SK-N-SH (cell line): Measurements from ENCODE around the gene OXSM. TPM values are rescaled to one million over a fixed set of nuclear protein-coding genes. Genes with fewer than 3 reads are reported as not detected.

Source experiments
- CTCF ChIA-PET: fragments of 300-600, 350-600 bp; formaldehyde crosslinking; extraction: SDS; loops from one replicate; lab custom pipeline; 2021; lab: Yijun Ruan, JAX
- POLR2A ChIA-PET: fragments of 350-600 bp; sonication (Branson Sonifier 250); formaldehyde crosslinking; extraction: SDS; loops from one replicate; lab custom pipeline; 2020; ENCODE audit warnings: antibody characterized with exemption, inconsistent platforms; lab: Yijun Ruan, JAX
- DNase-seq: peaks from one replicate; pipeline ENCODE4 v3.0.0; 2012
- H2AFZ ChIP-seq: fragments of 200-600 bp; sonication (generic); 2 replicates; pipeline ENCODE4 v1.8.1; 2016; ENCODE audit warnings: antibody characterized with exemption, mild to moderate bottlenecking, low read depth
- H3F3A ChIP-seq: fragments of 200-600 bp; sonication (generic); replicated peaks from 2 replicates; pipeline ENCODE3; 2016; ENCODE audit warnings: antibody characterized with exemption, mild to moderate bottlenecking; ENCODE audit not compliant: insufficient read depth
- H3K27ac ChIP-seq, 2 experiments: fragments of 200-500 bp in 1 of 2; fragments of 200-600 bp in 1 of 2; sonication (Bioruptor generic) in 1 of 2; sonication (generic), shearing (Covaris generic) in 1 of 2; 2 replicates each; pipeline versions ENCODE4 v1.5.1 to v1.6.1; 2014 to 2016; ENCODE audit warnings: low read depth in 2 of 2, inconsistent platforms in 1 of 2, low read length in 1 of 2, mild to moderate bottlenecking in 1 of 2, mixed read lengths in 1 of 2
- H3K27me3 ChIP-seq: fragments of 200-600 bp; sonication (generic), shearing (Covaris generic); 2 replicates; pipeline ENCODE4 v1.6.1; 2016; ENCODE audit warnings: mixed run types; ENCODE audit not compliant: insufficient read depth
- H3K36me3 ChIP-seq, 2 experiments: fragments of 200-500 bp in 1 of 2; fragments of 200-600 bp in 1 of 2; sonication (Bioruptor generic) in 1 of 2; sonication (generic) in 1 of 2; replicated peaks in 1 of 2; 2 replicates each; pipeline versions ENCODE3 to v1.5.1; 2014 to 2016; ENCODE audit warnings: low read length in 1 of 2, mild to moderate bottlenecking in 1 of 2; ENCODE audit not compliant: insufficient read depth in 2 of 2, control insufficient read depth in 1 of 2
- H3K4me1 ChIP-seq, 2 experiments: fragments of 200-500 bp in 1 of 2; fragments of 200-600 bp in 1 of 2; sonication (Bioruptor generic) in 1 of 2; sonication (generic), shearing (Covaris generic) in 1 of 2; 2 replicates each; pipeline versions ENCODE4 v1.5.1 to v1.6.1; 2014 to 2016; ENCODE audit warnings: low read depth in 1 of 2, low read length in 1 of 2, mixed run types in 1 of 2; ENCODE audit not compliant: insufficient read depth in 2 of 2, control insufficient read depth in 1 of 2
- H3K4me2 ChIP-seq: fragments of 200-600 bp; sonication (generic), shearing (Covaris generic); 2 replicates; pipeline ENCODE4 v1.6.1; 2017; ENCODE audit warnings: mixed run types
- H3K4me3 ChIP-seq, 2 experiments: fragments of 200-500 bp in 1 of 2; fragments of 200-600 bp in 1 of 2; sonication (Bioruptor generic) in 1 of 2; sonication (generic), shearing (Covaris generic) in 1 of 2; 2 replicates each; pipeline versions ENCODE4 v1.5.1 to v1.8.1; 2014 to 2016; ENCODE audit warnings: low read depth in 2 of 2, inconsistent platforms in 1 of 2, low read length in 1 of 2, mild to moderate bottlenecking in 1 of 2, mixed read lengths in 1 of 2, moderate library complexity in 1 of 2
- H3K79me2 ChIP-seq: fragments of 200-600 bp; sonication (generic); 2 replicates; pipeline ENCODE4 v1.8.1; 2017; ENCODE audit warnings: mild to moderate bottlenecking; ENCODE audit not compliant: insufficient read depth
- H3K9ac ChIP-seq: fragments of 200-600 bp; sonication (generic); 2 replicates; pipeline ENCODE4 v1.6.1; 2017; ENCODE audit warnings: mixed run types
- H3K9me2 ChIP-seq: fragments of 200-600 bp; sonication (generic); 2 replicates; pipeline ENCODE4 v1.6.1; 2017; ENCODE audit warnings: mixed run types
- H3K9me3 ChIP-seq: fragments of 200-600 bp; sonication (generic); 2 replicates; pipeline ENCODE4 v1.6.1; 2017; ENCODE audit warnings: mixed run types, mild to moderate bottlenecking, moderate library complexity
- H4K20me1 ChIP-seq: fragments of 200-600 bp; sonication (generic); 2 replicates; pipeline ENCODE4 v1.6.1; 2017; ENCODE audit warnings: mild to moderate bottlenecking, mixed run types; ENCODE audit not compliant: insufficient read depth
- CHD2 ChIP-seq: fragments of 150-350 bp; IDR thresholded peaks from 2 replicates; pipeline ENCODE4 v1.6.1; 2018; ENCODE audit warnings: low read length; ENCODE audit not compliant: partially characterized antibody
- CTCF ChIP-seq: fragments of 200-600 bp; sonication (generic); IDR thresholded peaks from 2 replicates; pipeline ENCODE4 v1.6.1; 2017; ENCODE audit warnings: antibody characterized with exemption, mild to moderate bottlenecking, moderate library complexity
- ELF1 ChIP-seq: IDR thresholded peaks from 2 replicates; pipeline ENCODE4 v1.4.0; 2012
- EP300 ChIP-seq, 2 experiments: IDR thresholded peaks; 2 replicates each; pipeline versions ENCODE4 v1.4.0 to v1.6.1; 2012; ENCODE audit warnings: borderline replicate concordance in 1 of 2, low read depth in 1 of 2, low read length in 1 of 2
- FOSL2 ChIP-seq: IDR thresholded peaks from 2 replicates; pipeline ENCODE4 v1.4.0; 2012; ENCODE audit warnings: low read depth, mild to moderate bottlenecking, moderate library complexity, borderline replicate concordance
- FOXJ3 ChIP-seq: sonication (generic); formaldehyde crosslinking; IDR thresholded peaks from 2 replicates; pipeline ENCODE4 v1.5.1; 2020; ENCODE audit warnings: mild to moderate bottlenecking, missing genetic modification reagents
- FOXM1 ChIP-seq: IDR thresholded peaks from 2 replicates; pipeline ENCODE4 v1.4.0; 2012; ENCODE audit warnings: low read depth, mild to moderate bottlenecking
- GABPA ChIP-seq: IDR thresholded peaks from 2 replicates; pipeline ENCODE4 v1.4.0; 2012; ENCODE audit warnings: low read depth, mild to moderate bottlenecking
- IRF3 ChIP-seq: fragments of 150-350 bp; IDR thresholded peaks from 2 replicates; pipeline ENCODE4 v1.6.1; 2016; ENCODE audit warnings: mild to moderate bottlenecking, low read depth, low read length
- JUND ChIP-seq: IDR thresholded peaks from 2 replicates; pipeline ENCODE4 v1.4.0; 2012
- MEF2A ChIP-seq: IDR thresholded peaks from 2 replicates; pipeline ENCODE4 v1.4.0; 2012; ENCODE audit warnings: low read depth, borderline replicate concordance
- MXI1 ChIP-seq: IDR thresholded peaks from 2 replicates; pipeline ENCODE4 v1.6.1; 2012; ENCODE audit warnings: mild to moderate bottlenecking, low read depth, low read length, improper control_type of control experiment
- POLR2AphosphoS5 ChIP-seq: IDR thresholded peaks from 2 replicates; pipeline ENCODE4 v1.6.1; 2012; ENCODE audit warnings: low read depth, low read length
- RCOR1 ChIP-seq: fragments of 150-350 bp; IDR thresholded peaks from 2 replicates; pipeline ENCODE4 v1.6.1; 2017; ENCODE audit warnings: antibody characterized with exemption, low read length
- TAF1 ChIP-seq: IDR thresholded peaks from 2 replicates; pipeline ENCODE4 v1.6.1; 2012; ENCODE audit warnings: low read depth, mild to moderate bottlenecking, low read length, moderate library complexity, borderline replicate concordance
- YY1 ChIP-seq: IDR thresholded peaks from 2 replicates; pipeline ENCODE4 v1.4.0; 2012; ENCODE audit warnings: low read depth, mild to moderate bottlenecking
- WGBS: methylation state at CpG from one replicate; pipeline ENCODE4 v1.1.6; 2017; ENCODE audit warnings: low lambda C conversion rate; 5-methylcytosine and 5-hydroxymethylcytosine counted together
- polyA plus RNA-seq, 3 experiments: library from polyadenylated mRNA; depleted of rRNA; stranded (reverse); fragments of >200 nt; gene quantifications; 2 replicates each; pipeline ENCODE4 v1.2.3, GENCODE V29; 2012
- TF ChIP-seq, protein P1 (sequence below): IDR thresholded peaks from 2 replicates; pipeline ENCODE4 v1.4.0; 2012; ENCODE audit warnings: low read depth, borderline replicate concordance
- TF ChIP-seq, protein P2 (sequence below): IDR thresholded peaks from 2 replicates; pipeline ENCODE4 v1.6.1; 2012; ENCODE audit warnings: mild to moderate bottlenecking, low read depth, low read length, moderate library complexity

OXSM gene
- polyA plus RNA-seq, 1 of the 3 experiments (the other 2 are of a cell fraction), result 12.1 TPM

DNA sequence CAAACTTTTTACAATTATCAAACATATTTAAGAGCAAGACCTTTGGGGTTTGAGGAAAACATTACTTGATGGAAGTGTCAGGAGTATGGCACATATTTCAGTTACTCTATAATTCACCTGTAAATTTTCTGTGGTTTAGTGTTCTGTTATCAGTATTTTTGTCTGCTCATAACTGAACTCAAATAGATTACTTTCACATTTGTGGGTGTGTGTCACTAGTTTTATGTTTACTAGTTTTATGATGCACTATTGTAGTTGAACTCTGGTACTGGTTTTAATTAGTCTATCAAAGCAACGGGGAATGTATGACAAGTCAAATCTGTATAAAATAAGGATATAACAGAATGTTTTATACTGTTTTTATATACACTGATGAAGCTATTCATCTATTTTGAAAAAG, 27.2 kb downstream of the OXSM start:
- no peak overlapping the region for H3K27ac ChIP-seq
- ChIA-PET POLR2A (no interaction called here), CTCF (no interaction called here)
- H3K4me2 ChIP-seq, result no peak overlapping the region
- no peak overlapping the region for H2AFZ ChIP-seq
- no peak overlapping the region for H3K4me3 ChIP-seq
- H3K9me3 ChIP-seq, result no peaks in the 10 kb centered on the region
- no peaks in the 10 kb centered on the region; the same call in 1 of the 2 replicates for H3K27me3 ChIP-seq
- H3K9me2 ChIP-seq, result no peaks in the 10 kb centered on the region
- H4K20me1 ChIP-seq, result no peaks in the 10 kb centered on the region
- H3K36me3 ChIP-seq, result no peaks in the 10 kb centered on the region
- no peak overlapping the region for H3K9ac ChIP-seq
- no peaks in the 10 kb centered on the region for H3K79me2 ChIP-seq
- TF ChIP-seq YY1, result no peak
- TF ChIP-seq FOXJ3 (CRISPR knock-in tag), result no peak
- no peak for TF ChIP-seq TAF1
- TF ChIP-seq, all 33 proteins: peak for 0
- 39% methylated on average over 1 of the region's 1 CpG for WGBS
- Histone ChIP-seq H3F3A (peaks cover 5% of the 10 kb centered on the region), H3K4me1 (peaks cover 0 to 15% of the 10 kb centered on the region in 2 experiments; a peak in 2 of 4 replicates)
- DNase-seq, result no peak

DNA sequence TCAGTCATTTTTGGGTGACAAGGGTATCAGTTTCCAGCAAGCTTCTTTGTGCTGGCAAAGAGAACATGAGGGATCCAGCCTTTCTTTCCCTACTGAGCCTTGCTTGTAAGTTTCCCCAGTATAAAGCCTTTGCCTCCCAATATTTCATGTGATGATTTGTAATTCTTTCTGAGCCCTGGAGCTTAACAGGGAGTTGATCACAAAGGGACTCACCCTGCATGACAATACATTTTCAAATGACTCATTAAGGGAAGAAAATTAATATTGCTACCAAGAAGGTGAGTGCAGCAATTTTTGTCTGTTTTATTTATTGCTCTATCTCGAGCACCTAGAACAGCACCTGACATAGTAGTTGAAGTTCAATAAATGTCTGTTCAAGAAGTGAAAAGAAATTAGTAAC, 27.7 kb downstream of the OXSM start:
- Histone ChIP-seq H2AFZ (no peak overlapping the region), H3K27ac (no peak overlapping the region), H3F3A (peaks cover 5% of the 10 kb centered on the region), H3K27me3 (no peaks in the 10 kb centered on the region; the same call in 1 of the 2 replicates), H3K4me3 (no peak overlapping the region), H4K20me1 (no peaks in the 10 kb centered on the region), H3K4me2 (no peak overlapping the region), H3K9me2 (no peaks in the 10 kb centered on the region), H3K9me3 (no peaks in the 10 kb centered on the region), H3K79me2 (no peaks in the 10 kb centered on the region), H3K36me3 (no peaks in the 10 kb centered on the region), H3K9ac (no peak overlapping the region), H3K4me1 (peaks cover 0 to 15% of the 10 kb centered on the region in 2 experiments; a peak in 2 of 4 replicates)
- TF ChIP-seq POLR2AphosphoS5 (no peak), FOSL2 (no peak), IRF3 (no peak), FOXJ3 (CRISPR knock-in tag) (no peak), FOXM1 (no peak), CTCF (no peak), TAF1 (no peak), GABPA (no peak), MXI1 (no peak), MEF2A (no peak), RCOR1 (no peak), ELF1 (no peak), YY1 (no peak), EP300 (IDR thresholded peaks at IDR 0.05; ENCODE audit: borderline replicate concordance in 1 of 2, low read depth in 1 of 2, low read length in 1 of 2) (no peak), CHD2 (no peak), JUND (no peak)
- TF ChIP-seq, protein P1, sequence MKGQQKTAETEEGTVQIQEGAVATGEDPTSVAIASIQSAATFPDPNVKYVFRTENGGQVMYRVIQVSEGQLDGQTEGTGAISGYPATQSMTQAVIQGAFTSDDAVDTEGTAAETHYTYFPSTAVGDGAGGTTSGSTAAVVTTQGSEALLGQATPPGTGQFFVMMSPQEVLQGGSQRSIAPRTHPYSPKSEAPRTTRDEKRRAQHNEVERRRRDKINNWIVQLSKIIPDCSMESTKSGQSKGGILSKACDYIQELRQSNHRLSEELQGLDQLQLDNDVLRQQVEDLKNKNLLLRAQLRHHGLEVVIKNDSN, result no peak
- TF ChIP-seq, protein P2, sequence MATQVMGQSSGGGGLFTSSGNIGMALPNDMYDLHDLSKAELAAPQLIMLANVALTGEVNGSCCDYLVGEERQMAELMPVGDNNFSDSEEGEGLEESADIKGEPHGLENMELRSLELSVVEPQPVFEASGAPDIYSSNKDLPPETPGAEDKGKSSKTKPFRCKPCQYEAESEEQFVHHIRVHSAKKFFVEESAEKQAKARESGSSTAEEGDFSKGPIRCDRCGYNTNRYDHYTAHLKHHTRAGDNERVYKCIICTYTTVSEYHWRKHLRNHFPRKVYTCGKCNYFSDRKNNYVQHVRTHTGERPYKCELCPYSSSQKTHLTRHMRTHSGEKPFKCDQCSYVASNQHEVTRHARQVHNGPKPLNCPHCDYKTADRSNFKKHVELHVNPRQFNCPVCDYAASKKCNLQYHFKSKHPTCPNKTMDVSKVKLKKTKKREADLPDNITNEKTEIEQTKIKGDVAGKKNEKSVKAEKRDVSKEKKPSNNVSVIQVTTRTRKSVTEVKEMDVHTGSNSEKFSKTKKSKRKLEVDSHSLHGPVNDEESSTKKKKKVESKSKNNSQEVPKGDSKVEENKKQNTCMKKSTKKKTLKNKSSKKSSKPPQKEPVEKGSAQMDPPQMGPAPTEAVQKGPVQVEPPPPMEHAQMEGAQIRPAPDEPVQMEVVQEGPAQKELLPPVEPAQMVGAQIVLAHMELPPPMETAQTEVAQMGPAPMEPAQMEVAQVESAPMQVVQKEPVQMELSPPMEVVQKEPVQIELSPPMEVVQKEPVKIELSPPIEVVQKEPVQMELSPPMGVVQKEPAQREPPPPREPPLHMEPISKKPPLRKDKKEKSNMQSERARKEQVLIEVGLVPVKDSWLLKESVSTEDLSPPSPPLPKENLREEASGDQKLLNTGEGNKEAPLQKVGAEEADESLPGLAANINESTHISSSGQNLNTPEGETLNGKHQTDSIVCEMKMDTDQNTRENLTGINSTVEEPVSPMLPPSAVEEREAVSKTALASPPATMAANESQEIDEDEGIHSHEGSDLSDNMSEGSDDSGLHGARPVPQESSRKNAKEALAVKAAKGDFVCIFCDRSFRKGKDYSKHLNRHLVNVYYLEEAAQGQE, result no peak
- CTCF ChIA-PET, result no interaction called here
- WGBS, result 41% methylated on average over 1 of the region's 1 CpG
- POLR2A ChIA-PET, result no interaction called here
- DNase-seq, result no peak
